Hepatocyte (in vitro differentiated cells): ENCODE results near the gene COMT. TPM values are rescaled to one million over a fixed set of nuclear protein-coding genes. Genes with fewer than 3 reads are reported as not detected.

ENCODE experiments used
- DNase-seq: peaks from one replicate; pipeline ENCODE4 v3.0.0-alpha.2; 2016; ENCODE audit warnings: low spot score
- H2AFZ ChIP-seq: fragments of 200-600 bp; sonication (generic); 2 replicates; pipeline ENCODE4 v1.6.0; 2016; ENCODE audit warnings: antibody characterized with exemption, mild to moderate bottlenecking
- H3K27ac ChIP-seq: fragments of 200-600 bp; sonication (generic); 2 replicates; pipeline ENCODE4 v1.5.1; 2016; ENCODE audit warnings: mild to moderate bottlenecking
- H3K27me3 ChIP-seq: fragments of 200-600 bp; sonication (generic); 2 replicates; pipeline ENCODE4 v1.6.1; 2016
- H3K36me3 ChIP-seq: fragments of 200-600 bp; sonication (generic); replicated peaks from 2 replicates; pipeline ENCODE4 v1.5.1; 2016; ENCODE audit warnings: low read depth; ENCODE audit not compliant: insufficient read depth
- H3K4me1 ChIP-seq: fragments of 200-600 bp; sonication (generic); 2 replicates; pipeline ENCODE4 v1.5.1; 2016; ENCODE audit warnings: mild to moderate bottlenecking, moderate library complexity; ENCODE audit not compliant: insufficient read depth
- H3K4me2 ChIP-seq: fragments of 200-600 bp; sonication (generic); 2 replicates; pipeline ENCODE4 v1.6.0; 2016
- H3K4me3 ChIP-seq: fragments of 200-600 bp; sonication (generic); 2 replicates; pipeline ENCODE4 v1.5.1; 2016; ENCODE audit warnings: mild to moderate bottlenecking
- H3K79me2 ChIP-seq: fragments of 200-600 bp; sonication (generic); 2 replicates; pipeline ENCODE4 v1.6.0; 2017; ENCODE audit warnings: mild to moderate bottlenecking
- H3K9me2 ChIP-seq: fragments of 200-600 bp; sonication (generic); replicated peaks from 2 replicates; pipeline ENCODE4 v1.6.0; 2017; ENCODE audit warnings: mild to moderate bottlenecking; ENCODE audit not compliant: insufficient read depth
- H3K9me3 ChIP-seq: fragments of 200-600 bp; sonication (generic); 2 replicates; pipeline ENCODE4 v1.5.1; 2016; ENCODE audit warnings: low read depth, mild to moderate bottlenecking
- H4K20me1 ChIP-seq: fragments of 200-600 bp; sonication (generic); 2 replicates; pipeline ENCODE4 v1.6.0; 2016; ENCODE audit warnings: mild to moderate bottlenecking; ENCODE audit not compliant: insufficient read depth, poor library complexity, severe bottlenecking
- CTCF ChIP-seq: fragments of 200-600 bp; sonication (generic); IDR thresholded peaks from 2 replicates; pipeline ENCODE4 v1.5.1; 2016; ENCODE audit warnings: antibody characterized with exemption, mild to moderate bottlenecking; ENCODE audit not compliant: poor library complexity
- EZH2 ChIP-seq: fragments of 200-600 bp; sonication (generic); IDR thresholded peaks from 2 replicates; pipeline ENCODE4 v1.6.1; 2016; ENCODE audit warnings: antibody characterized with exemption, mild to moderate bottlenecking, borderline replicate concordance
- EZH2phosphoT487 ChIP-seq: fragments of 200-600 bp; sonication (generic); IDR thresholded peaks from one replicate; pipeline ENCODE4 v1.6.1; 2018; ENCODE audit warnings: antibody characterized with exemption, mild to moderate bottlenecking, low read depth, moderate library complexity; ENCODE audit not compliant: unreplicated experiment, severe bottlenecking
- WGBS: methylation state at CpG from one replicate; pipeline ENCODE4 v1.1.6; 2016; ENCODE audit warnings: low lambda C conversion rate; ENCODE audit errors: missing lambda C conversion rate; 5-methylcytosine and 5-hydroxymethylcytosine counted together
- polyA plus RNA-seq: library from polyadenylated mRNA; unstranded; fragments of >200 nt; fragmentation: Nextera tagmentation; extraction: Ambion mirVana; gene quantifications from 2 replicates; pipeline ENCODE4 v1.2.1, GENCODE V29; 2016
- total RNA-seq: library from RNA; depleted of rRNA; stranded (reverse); fragments of >200 nt; gene quantifications from 2 replicates; pipeline ENCODE4 v1.2.3, GENCODE V29; 2014

COMT gene
- total and polyA plus RNA-seq, 2 experiments from 2014 or later, result 74.5 to 153 TPM

GRCh38 chr22:19996694-19997384 lies 55.3 kb downstream of the COMT start:
- Histone ChIP-seq H3K36me3 (no peaks in the 10 kb centered on the region), H3K27ac (no peak overlapping the region), H3K4me2 (no peak overlapping the region), H3K27me3 (no peaks in the 10 kb centered on the region), H2AFZ (no peak overlapping the region), H3K4me3 (no peak overlapping the region), H3K9me2 (no peaks in the 10 kb centered on the region), H3K9me3 (no peaks in the 10 kb centered on the region), H4K20me1 (no peaks in the 10 kb centered on the region), H3K4me1 (peaks cover 8% of the 10 kb centered on the region), H3K79me2 (no peaks in the 10 kb centered on the region)
- TF ChIP-seq EZH2phosphoT487, result no peak
- TF ChIP-seq EZH2, result no peak
- no peak for DNase-seq
- WGBS, result 86% methylated on average over 12 of the region's 12 CpGs

GRCh38 chr22:19997561-19998231 lies 56.1 kb downstream of the COMT start:
- no peak for DNase-seq
- Histone ChIP-seq H3K27me3 (no peaks in the 10 kb centered on the region), H3K36me3 (no peaks in the 10 kb centered on the region), H3K9me3 (no peaks in the 10 kb centered on the region), H3K4me1 (peaks cover 12% of the 10 kb centered on the region), H3K9me2 (no peaks in the 10 kb centered on the region), H3K4me2 (no peak overlapping the region), H3K79me2 (no peaks in the 10 kb centered on the region), H4K20me1 (no peaks in the 10 kb centered on the region), H3K27ac (no peak overlapping the region), H2AFZ (no peak overlapping the region), H3K4me3 (no peak overlapping the region)
- no peak for TF ChIP-seq EZH2phosphoT487
- no peak for TF ChIP-seq CTCF
- no peak for TF ChIP-seq EZH2
- WGBS, result 95% methylated on average over 18 of the region's 19 CpGs

- Histone ChIP-seq H3K9me3 (no peaks in the 10 kb centered on the region), H3K4me2 (no peak overlapping the region), H3K9me2 (no peaks in the 10 kb centered on the region), H3K4me3 (no peak overlapping the region), H2AFZ (no peak overlapping the region), H3K4me1 (peaks cover 12% of the 10 kb centered on the region), H3K27me3 (no peaks in the 10 kb centered on the region), H4K20me1 (no peaks in the 10 kb centered on the region), H3K36me3 (no peaks in the 10 kb centered on the region), H3K79me2 (no peaks in the 10 kb centered on the region), H3K27ac (no peak overlapping the region)
- 62% methylated on average over 14 of the region's 16 CpGs for WGBS
- no peak for DNase-seq
- TF ChIP-seq EZH2, result no peak
- TF ChIP-seq CTCF, result no peak
- TF ChIP-seq EZH2phosphoT487, result no peak
These were observed 56.8 kb downstream of the COMT start for GRCh38 chr22:19998232-19998951.
